ENCODE results near the gene MTUS2. TPM values are rescaled to one million over a fixed set of nuclear protein-coding genes. Genes with fewer than 3 reads are reported as not detected.
A peak's percentile ranks its signal among the peaks of the same experiment; 100 is the strongest.

Gene MTUS2
- total and polyA plus RNA-seq, 2 donors from 2014 or later, result 0.06 to 0.22 TPM

GRCh38 chr13:29065142-29065541 lies 245.0 kb downstream of the MTUS2 start:
- Histone ChIP-seq H3K27me3 (ENCODE audit: control insufficient read depth, insufficient read depth, low read length) (no peaks in the 10 kb centered on the region), H3K9me3 (ENCODE audit: control insufficient read depth in 2 of 3, insufficient read depth in 1 of 3, low read length in 3 of 3) (no peaks in the 10 kb centered on the region), H3K4me1 (ENCODE audit: control insufficient read depth in 2 of 3, insufficient read depth in 2 of 3, low read depth in 1 of 3, low read length in 3 of 3) (no peaks in the 10 kb centered on the region), H3K4me3 (ENCODE audit: low read length in 3 of 3) (no peak overlapping the region), H3K36me3 (ENCODE audit: control insufficient read depth in 2 of 3, insufficient read depth in 3 of 3, low read length in 3 of 3) (no peaks in the 10 kb centered on the region), H3K27ac (ENCODE audit: low read depth in 2 of 2, low read length in 2 of 2) (no peak overlapping the region), H3K9ac (ENCODE audit: low read length in 3 of 3) (no peak overlapping the region)
- intact Hi-C loops (cut with DNase I), result no loop called here
- FAIRE-seq (no peak), DNase-seq (no peak)
- TF ChIP-seq CTCF (IDR thresholded peaks at IDR 0.05; ENCODE audit: borderline replicate concordance, extremely low read depth, insufficient read depth), result no peak

- Histone ChIP-seq H3K27me3 (ENCODE audit: control insufficient read depth, insufficient read depth, low read length) (no peaks in the 10 kb centered on the region), H3K36me3 (ENCODE audit: control insufficient read depth in 2 of 3, insufficient read depth in 3 of 3, low read length in 3 of 3) (no peaks in the 10 kb centered on the region), H3K4me1 (ENCODE audit: control insufficient read depth in 2 of 3, insufficient read depth in 2 of 3, low read depth in 1 of 3, low read length in 3 of 3) (no peaks in the 10 kb centered on the region), H3K9me3 (ENCODE audit: control insufficient read depth in 2 of 3, insufficient read depth in 1 of 3, low read length in 3 of 3) (no peaks in the 10 kb centered on the region), H3K27ac (ENCODE audit: low read depth in 2 of 2, low read length in 2 of 2) (no peak overlapping the region), H3K9ac (ENCODE audit: low read length in 3 of 3) (no peak overlapping the region), H3K4me3 (ENCODE audit: low read length in 3 of 3) (no peak overlapping the region)
- DNase-seq (no peak), FAIRE-seq (no peak)
- intact Hi-C loops (cut with DNase I), result no loop called here
- no peak for TF ChIP-seq CTCF (IDR thresholded peaks at IDR 0.05; ENCODE audit: borderline replicate concordance, extremely low read depth, insufficient read depth)
These were observed 247.3 kb downstream of the MTUS2 start for GRCh38 chr13:29067306-29067945.

GRCh38 chr13:29073755-29074154 lies 253.6 kb downstream of the MTUS2 start:
- H3K4me1 ChIP-seq (ENCODE audit: control insufficient read depth in 2 of 3, insufficient read depth in 2 of 3, low read depth in 1 of 3, low read length in 3 of 3), result no peaks in the 10 kb centered on the region
- H3K27ac ChIP-seq (ENCODE audit: low read depth in 2 of 2, low read length in 2 of 2), result no peak overlapping the region
- DNase-seq, result peak in 2 of 5 donors; percentile 16 to 19
- no peaks in the 10 kb centered on the region for H3K27me3 ChIP-seq (ENCODE audit: control insufficient read depth, insufficient read depth, low read length)
- no peak for TF ChIP-seq CTCF (IDR thresholded peaks at IDR 0.05; ENCODE audit: borderline replicate concordance, extremely low read depth, insufficient read depth)
- intact Hi-C loops (cut with DNase I), result no loop called here
- no peak for FAIRE-seq
- no peak overlapping the region for H3K9ac ChIP-seq (ENCODE audit: low read length in 3 of 3)
- H3K36me3 ChIP-seq (ENCODE audit: control insufficient read depth in 2 of 3, insufficient read depth in 3 of 3, low read length in 3 of 3), result no peaks in the 10 kb centered on the region
- H3K9me3 ChIP-seq (ENCODE audit: control insufficient read depth in 2 of 3, insufficient read depth in 1 of 3, low read length in 3 of 3), result peaks cover 0 to 5% (median 0%) of the 10 kb centered on the region in 3 donors
- H3K4me3 ChIP-seq (ENCODE audit: low read length in 3 of 3), result no peak overlapping the region

Measured in kidney (tissue), 14 donors.